SK-N-SH (cell line): ENCODE data around the gene UFC1. TPM values are rescaled to one million over a fixed set of nuclear protein-coding genes. Genes with fewer than 3 reads are reported as not detected.

ENCODE experiments used
- CHD2 ChIP-seq: fragments of 150-350 bp; IDR thresholded peaks from 2 replicates; pipeline ENCODE4 v1.6.1; 2018; ENCODE audit warnings: low read length; ENCODE audit not compliant: partially characterized antibody
- EZH2phosphoT487 ChIP-seq: fragments of 200-600 bp; sonication (generic); IDR thresholded peaks from 2 replicates; pipeline ENCODE4 v1.6.1; 2017; ENCODE audit warnings: low read depth, mixed run types, mild to moderate bottlenecking, antibody characterized with exemption, moderate library complexity, borderline replicate concordance
- FOSL2 ChIP-seq: IDR thresholded peaks from 2 replicates; pipeline ENCODE4 v1.4.0; 2012; ENCODE audit warnings: low read depth, mild to moderate bottlenecking, moderate library complexity, borderline replicate concordance
- FOXM1 ChIP-seq: IDR thresholded peaks from 2 replicates; pipeline ENCODE4 v1.4.0; 2012; ENCODE audit warnings: low read depth, mild to moderate bottlenecking
- GABPA ChIP-seq: IDR thresholded peaks from 2 replicates; pipeline ENCODE4 v1.4.0; 2012; ENCODE audit warnings: low read depth, mild to moderate bottlenecking
- MEF2A ChIP-seq: IDR thresholded peaks from 2 replicates; pipeline ENCODE4 v1.4.0; 2012; ENCODE audit warnings: low read depth, borderline replicate concordance
- MXI1 ChIP-seq: IDR thresholded peaks from 2 replicates; pipeline ENCODE4 v1.6.1; 2012; ENCODE audit warnings: mild to moderate bottlenecking, low read depth, low read length, improper control_type of control experiment
- NFIC ChIP-seq: IDR thresholded peaks from 2 replicates; pipeline ENCODE4 v1.4.0; 2012; ENCODE audit warnings: borderline replicate concordance
- POLR2AphosphoS5 ChIP-seq: IDR thresholded peaks from 2 replicates; pipeline ENCODE4 v1.6.1; 2012; ENCODE audit warnings: low read depth, low read length
- RCOR1 ChIP-seq: fragments of 150-350 bp; IDR thresholded peaks from 2 replicates; pipeline ENCODE4 v1.6.1; 2017; ENCODE audit warnings: antibody characterized with exemption, low read length
- REST ChIP-seq: IDR thresholded peaks from 2 replicates; pipeline ENCODE4 v1.6.1; 2012; ENCODE audit warnings: mild to moderate bottlenecking, low read depth, low read length, moderate library complexity
- RFX5 ChIP-seq: IDR thresholded peaks from 2 replicates; pipeline ENCODE4 v1.6.1; 2012; ENCODE audit warnings: mild to moderate bottlenecking, improper control_type of control experiment, low read length
- SMC3 ChIP-seq: IDR thresholded peaks from 2 replicates; pipeline ENCODE4 v1.6.1; 2012; ENCODE audit warnings: low read depth, low read length, improper control_type of control experiment
- TEAD4 ChIP-seq: IDR thresholded peaks from 2 replicates; pipeline ENCODE4 v1.4.0; 2012; ENCODE audit warnings: mild to moderate bottlenecking, borderline replicate concordance; ENCODE audit not compliant: insufficient read depth
- YY1 ChIP-seq: IDR thresholded peaks from 2 replicates; pipeline ENCODE4 v1.4.0; 2012; ENCODE audit warnings: low read depth, mild to moderate bottlenecking
- polyA plus RNA-seq, 3 experiments: library from polyadenylated mRNA; depleted of rRNA; stranded (reverse); fragments of >200 nt; gene quantifications; 2 replicates each; pipeline ENCODE4 v1.2.3, GENCODE V29; 2012
- TF ChIP-seq, protein P1 (sequence below): IDR thresholded peaks from 2 replicates; pipeline ENCODE4; 2012
- TF ChIP-seq, protein P2 (sequence below): fragments of 150-350 bp; IDR thresholded peaks from 2 replicates; pipeline ENCODE4 v1.6.1; 2016; ENCODE audit warnings: mild to moderate bottlenecking, low read depth, low read length
- TF ChIP-seq, protein P3 (sequence below): IDR thresholded peaks from 2 replicates; pipeline ENCODE4 v1.4.0; 2012; ENCODE audit warnings: low read depth, borderline replicate concordance
- TF ChIP-seq, protein P4 (sequence below): IDR thresholded peaks from 2 replicates; pipeline ENCODE4 v1.4.0; 2012; ENCODE audit warnings: low read depth
- TF ChIP-seq, protein P5 (sequence below): fragments of 150-350 bp; IDR thresholded peaks from 2 replicates; pipeline ENCODE4 v1.6.1; 2017; ENCODE audit warnings: antibody characterized with exemption, low read length, low read depth, borderline replicate concordance

Gene UFC1
- polyA plus RNA-seq, 1 of the 3 experiments (the other 2 are of a cell fraction), result 150 TPM

DNA sequence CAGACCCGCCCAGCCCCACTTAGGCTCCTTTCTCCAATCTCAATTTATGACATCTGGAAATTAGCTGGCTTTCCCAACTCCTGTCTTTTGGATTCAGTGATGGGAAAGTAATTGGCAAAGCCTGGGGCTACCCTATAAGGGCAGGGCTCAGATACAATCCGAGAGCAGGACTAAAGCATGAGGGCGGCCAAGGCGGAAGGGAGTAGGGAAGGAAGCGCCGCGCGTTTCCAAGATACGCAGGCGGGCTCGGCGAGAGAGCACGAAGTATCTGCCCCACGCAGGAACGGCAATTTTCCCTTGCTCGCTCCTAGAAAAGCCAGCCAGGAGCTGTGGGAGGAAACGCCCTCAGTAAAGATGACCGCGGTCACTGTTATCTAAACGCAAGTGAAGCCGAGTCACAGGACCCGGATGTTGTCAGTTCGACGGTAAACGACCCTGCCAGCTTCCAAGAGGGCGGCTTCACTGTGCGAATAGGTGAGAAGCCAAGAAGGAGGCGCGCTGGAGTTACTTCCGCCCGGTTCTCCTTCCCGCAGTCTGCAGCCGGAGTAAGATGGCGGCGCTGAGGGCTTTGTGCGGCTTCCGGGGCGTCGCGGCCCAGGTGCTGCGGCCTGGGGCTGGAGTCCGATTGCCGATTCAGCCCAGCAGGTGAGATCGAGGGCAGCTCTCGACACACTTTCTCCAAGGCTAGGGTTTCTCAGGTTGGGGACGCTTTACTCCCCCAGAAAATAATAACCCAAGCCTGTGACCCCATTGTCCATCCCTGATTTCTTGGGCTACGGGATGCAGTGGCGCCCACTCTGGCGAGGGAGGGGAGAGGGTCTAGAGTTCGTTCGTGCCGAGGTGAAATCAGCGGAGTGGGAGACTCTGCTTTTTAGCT lies 48.3 kb downstream of the UFC1 start, which contains the start of gene NDUFS2 (continued):
- TF ChIP-seq REST (peak; percentile 69), YY1 (peak; percentile 100), TEAD4 (no peak), MEF2A (no peak), NFIC (no peak; the same call in 1 of the 2 replicates), RFX5 (no peak), EZH2phosphoT487 (no peak), FOXM1 (no peak), SMC3 (no peak; the same call in 1 of the 2 replicates), MXI1 (peak; percentile 50; the same call in 1 of the 2 replicates), GABPA (peak; percentile 92), RCOR1 (peak; percentile 44; the same call in 1 of the 2 replicates), CHD2 (no peak), FOSL2 (no peak), POLR2AphosphoS5 (peak; percentile 94)
- TF ChIP-seq, protein P1, sequence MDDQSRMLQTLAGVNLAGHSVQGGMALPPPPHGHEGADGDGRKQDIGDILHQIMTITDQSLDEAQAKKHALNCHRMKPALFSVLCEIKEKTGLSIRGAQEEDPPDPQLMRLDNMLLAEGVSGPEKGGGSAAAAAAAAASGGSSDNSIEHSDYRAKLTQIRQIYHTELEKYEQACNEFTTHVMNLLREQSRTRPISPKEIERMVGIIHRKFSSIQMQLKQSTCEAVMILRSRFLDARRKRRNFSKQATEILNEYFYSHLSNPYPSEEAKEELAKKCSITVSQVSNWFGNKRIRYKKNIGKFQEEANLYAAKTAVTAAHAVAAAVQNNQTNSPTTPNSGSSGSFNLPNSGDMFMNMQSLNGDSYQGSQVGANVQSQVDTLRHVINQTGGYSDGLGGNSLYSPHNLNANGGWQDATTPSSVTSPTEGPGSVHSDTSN, result no peak
- TF ChIP-seq, protein P2, sequence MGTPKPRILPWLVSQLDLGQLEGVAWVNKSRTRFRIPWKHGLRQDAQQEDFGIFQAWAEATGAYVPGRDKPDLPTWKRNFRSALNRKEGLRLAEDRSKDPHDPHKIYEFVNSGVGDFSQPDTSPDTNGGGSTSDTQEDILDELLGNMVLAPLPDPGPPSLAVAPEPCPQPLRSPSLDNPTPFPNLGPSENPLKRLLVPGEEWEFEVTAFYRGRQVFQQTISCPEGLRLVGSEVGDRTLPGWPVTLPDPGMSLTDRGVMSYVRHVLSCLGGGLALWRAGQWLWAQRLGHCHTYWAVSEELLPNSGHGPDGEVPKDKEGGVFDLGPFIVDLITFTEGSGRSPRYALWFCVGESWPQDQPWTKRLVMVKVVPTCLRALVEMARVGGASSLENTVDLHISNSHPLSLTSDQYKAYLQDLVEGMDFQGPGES, result no peak
- TF ChIP-seq, protein P3, sequence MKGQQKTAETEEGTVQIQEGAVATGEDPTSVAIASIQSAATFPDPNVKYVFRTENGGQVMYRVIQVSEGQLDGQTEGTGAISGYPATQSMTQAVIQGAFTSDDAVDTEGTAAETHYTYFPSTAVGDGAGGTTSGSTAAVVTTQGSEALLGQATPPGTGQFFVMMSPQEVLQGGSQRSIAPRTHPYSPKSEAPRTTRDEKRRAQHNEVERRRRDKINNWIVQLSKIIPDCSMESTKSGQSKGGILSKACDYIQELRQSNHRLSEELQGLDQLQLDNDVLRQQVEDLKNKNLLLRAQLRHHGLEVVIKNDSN, result no peak; the same call in 1 of the 2 replicates
- TF ChIP-seq, protein P4, sequence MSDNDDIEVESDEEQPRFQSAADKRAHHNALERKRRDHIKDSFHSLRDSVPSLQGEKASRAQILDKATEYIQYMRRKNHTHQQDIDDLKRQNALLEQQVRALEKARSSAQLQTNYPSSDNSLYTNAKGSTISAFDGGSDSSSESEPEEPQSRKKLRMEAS, result peak; percentile 28; the same call in 1 of the 2 replicates
- TF ChIP-seq, protein P5, sequence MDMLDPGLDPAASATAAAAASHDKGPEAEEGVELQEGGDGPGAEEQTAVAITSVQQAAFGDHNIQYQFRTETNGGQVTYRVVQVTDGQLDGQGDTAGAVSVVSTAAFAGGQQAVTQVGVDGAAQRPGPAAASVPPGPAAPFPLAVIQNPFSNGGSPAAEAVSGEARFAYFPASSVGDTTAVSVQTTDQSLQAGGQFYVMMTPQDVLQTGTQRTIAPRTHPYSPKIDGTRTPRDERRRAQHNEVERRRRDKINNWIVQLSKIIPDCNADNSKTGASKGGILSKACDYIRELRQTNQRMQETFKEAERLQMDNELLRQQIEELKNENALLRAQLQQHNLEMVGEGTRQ, result no peak
